HG02981 (cell line): ENCODE measurements around the gene NKX2-2.

Experiments
- ATAC-seq: cut with Tn5 transposase; IDR thresholded peaks from one replicate; pipeline ENCODE4 v1.9.1; 2021; ENCODE audit warnings: mild to moderate bottlenecking, moderate library complexity; ENCODE audit not compliant: unreplicated experiment

Gene NKX2-2

GRCh38 chr20:21522481-21523280, 8.8 kb upstream of the NKX2-2 start:
- no peak for ATAC-seq

- ATAC-seq = no peak
These were observed 8.0 kb upstream of the NKX2-2 start for GRCh38 chr20:21521596-21522480.

DNA sequence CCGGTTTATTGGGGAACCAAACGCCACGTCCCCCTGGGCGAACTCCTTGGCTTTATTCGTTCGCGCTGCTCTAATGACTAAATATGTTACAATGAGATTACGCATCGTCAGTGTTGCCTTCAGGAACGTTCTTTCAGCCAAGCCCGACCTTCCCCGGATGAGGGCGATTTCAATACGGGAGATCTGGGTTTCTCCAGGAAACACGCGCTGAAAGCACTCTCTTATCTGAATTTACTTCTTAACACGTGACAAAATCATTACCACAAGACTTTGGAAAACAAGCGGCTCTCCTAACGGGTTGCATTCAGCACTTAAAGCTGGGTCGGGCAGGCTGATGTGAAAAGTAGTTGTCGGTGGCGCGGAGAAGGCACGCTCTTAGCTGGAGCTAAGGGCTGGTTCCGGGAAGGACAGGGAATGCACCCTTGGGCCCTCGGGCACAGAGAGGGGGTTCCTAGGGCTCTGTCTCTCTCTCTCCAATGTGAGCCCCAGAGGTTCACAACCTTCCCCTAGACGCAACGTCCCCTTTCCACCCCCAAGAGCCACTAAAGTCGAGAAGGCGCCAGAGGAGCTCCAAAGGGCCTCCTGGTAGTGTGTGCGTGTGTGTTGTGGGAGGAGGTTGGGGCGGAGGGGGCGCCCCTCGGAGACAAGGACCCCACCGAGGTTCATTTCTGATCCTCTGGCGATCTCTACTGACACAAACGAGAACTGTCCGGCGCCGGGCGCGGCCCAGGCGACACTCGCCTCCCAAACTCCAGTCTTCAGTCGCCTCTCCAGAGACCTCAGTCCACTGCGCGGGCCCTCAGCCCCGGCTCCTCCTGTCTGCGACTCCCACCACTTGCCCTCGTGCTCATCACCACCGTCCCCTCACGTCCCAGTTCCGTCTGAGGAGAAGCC, 7.1 kb upstream of the NKX2-2 start:
- ATAC-seq = no peak

DNA sequence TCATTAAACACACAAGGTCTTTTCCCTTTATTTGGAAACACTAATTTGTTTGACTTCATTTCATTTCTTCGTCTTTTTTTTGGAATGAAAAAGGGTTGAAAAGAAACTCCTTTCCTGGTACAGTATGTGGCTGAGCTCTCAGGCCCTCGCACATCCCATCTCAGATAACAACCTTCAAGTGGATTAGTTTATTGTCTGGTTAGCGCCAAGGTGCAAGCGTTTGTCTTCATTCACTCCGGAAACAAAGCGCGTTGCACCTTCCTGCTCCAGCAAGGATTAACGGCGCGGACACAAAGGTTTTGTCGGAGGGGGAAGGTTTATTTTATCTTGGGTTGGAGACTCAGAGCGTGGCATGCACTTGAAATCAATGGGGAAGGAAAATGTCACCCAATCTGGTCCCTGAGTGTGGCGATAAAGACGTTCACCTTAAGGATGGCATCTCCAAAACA, 5.3 kb upstream of the NKX2-2 start:
- ATAC-seq = no peak

GRCh38 chr20:21518292-21518991, 4.6 kb upstream of the NKX2-2 start:
- ATAC-seq = no peak

- ATAC-seq = no peak
These were observed 3.9 kb upstream of the NKX2-2 start for GRCh38 chr20:21517566-21518277.

DNA sequence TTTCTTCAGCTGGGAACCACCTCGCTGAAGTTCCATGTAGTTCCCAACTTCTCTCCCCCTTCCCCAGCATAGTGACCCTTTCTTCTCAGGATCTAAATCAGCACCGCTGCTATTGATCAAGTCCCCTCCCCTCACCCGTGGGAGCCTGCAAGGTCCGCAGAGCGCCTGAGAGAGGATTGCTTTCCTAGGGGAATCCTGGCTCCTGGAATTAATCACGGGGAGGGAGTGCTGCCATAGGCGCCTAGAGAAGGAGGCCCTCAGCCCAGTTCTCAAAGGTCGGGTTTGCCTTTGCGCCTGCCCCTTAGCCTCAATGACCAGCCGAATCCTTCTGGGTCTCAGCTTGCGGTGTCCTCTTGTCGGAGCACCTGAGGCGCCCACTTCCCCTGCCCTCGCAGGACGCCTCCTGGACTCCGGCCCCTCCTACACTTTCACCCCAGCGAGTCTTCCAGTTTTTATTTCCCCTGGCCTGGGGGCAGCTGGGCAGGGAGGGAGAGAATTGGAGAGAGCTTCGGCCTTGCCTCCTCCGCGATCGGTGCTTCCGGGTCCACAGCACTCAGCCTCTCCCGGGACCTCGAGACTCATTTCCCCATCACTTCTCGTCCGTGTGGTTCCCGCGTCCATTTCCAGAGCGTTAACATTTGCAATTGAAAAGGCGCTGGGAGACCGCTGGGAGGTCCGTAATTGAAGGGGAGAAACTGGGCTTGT, 3.1 kb upstream of the NKX2-2 start:
- no peak for ATAC-seq

- ATAC-seq = no peak
These were observed 2.3 kb upstream of the NKX2-2 start for GRCh38 chr20:21516180-21516567.

GRCh38 chr20:21515300-21516179, 1.7 kb upstream of the NKX2-2 start:
- no peak for ATAC-seq

DNA sequence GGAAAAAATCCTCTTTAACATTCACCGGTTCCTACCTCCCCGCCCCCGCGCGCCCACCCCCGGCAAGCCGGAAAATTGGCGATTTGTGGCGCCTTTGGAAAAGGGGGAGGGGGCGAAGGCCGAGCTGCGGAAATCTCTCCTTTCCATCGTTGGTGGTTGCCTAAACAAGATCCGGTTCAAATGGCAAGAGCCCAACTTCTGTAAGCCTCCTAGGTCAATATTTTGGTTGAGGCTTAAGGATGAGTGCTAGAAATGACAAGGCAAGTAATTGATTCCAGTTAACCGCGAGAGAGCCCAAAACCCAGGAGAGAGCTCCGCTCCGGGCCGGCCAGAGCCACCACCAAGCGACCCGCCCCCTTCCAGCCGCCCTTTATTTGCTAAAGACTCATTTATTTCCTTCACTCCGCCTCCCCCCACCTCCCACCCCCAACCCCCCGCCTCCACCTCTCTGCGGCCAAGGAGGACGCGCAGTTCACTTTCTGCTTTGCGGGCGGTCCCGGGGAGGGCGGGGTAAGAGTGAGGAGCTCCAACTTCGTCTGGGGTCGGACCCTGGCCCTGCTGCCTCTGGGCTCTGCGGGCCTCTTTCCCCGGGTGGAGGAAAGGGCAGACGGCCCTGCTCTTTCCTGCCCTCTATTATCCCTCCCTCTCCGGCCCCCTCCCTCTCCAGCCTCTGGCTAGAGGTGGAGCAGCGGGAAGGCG, 838 bp upstream of the NKX2-2 start:
- ATAC-seq = no peak

GRCh38 chr20:21513181-21513663, 642 bp downstream of the NKX2-2 start:
- ATAC-seq = no peak

- ATAC-seq = no peak
These were observed 1.2 kb downstream of the NKX2-2 start for GRCh38 chr20:21512634-21513180.

GRCh38 chr20:21511850-21512633, 1.8 kb downstream of the NKX2-2 start:
- no peak for ATAC-seq

GRCh38 chr20:21511485-21511849, 2.4 kb downstream of the NKX2-2 start:
- no peak for ATAC-seq

- ATAC-seq = no peak
These were observed 3.2 kb downstream of the NKX2-2 start for GRCh38 chr20:21510414-21511384.
